Measurements from ENCODE around the gene USP32. TPM values are rescaled to one million over a fixed set of nuclear protein-coding genes. Genes with fewer than 3 reads are reported as not detected.

USP32 gene
- total RNA-seq, 1 experiment from 2014 or later: 103 TPM

- TF ChIP-seq ZNF281 (CRISPR knock-in tag; IDR thresholded peaks at IDR 0.05) (0 out of 2 replicates have a peak, but pooled peaks have one; percentile 53), FOXP4 (CRISPR knock-in tag; IDR thresholded peaks at IDR 0.05) (peak; percentile 94), FOXP1 (CRISPR knock-in tag; IDR thresholded peaks at IDR 0.05; ENCODE audit: borderline replicate concordance) (peak; percentile 86; the same call in 1 of the 2 replicates), PRDM15 (CRISPR knock-in tag; IDR thresholded peaks at IDR 0.05) (peak; percentile 81), AFF4 (CRISPR knock-in tag; IDR thresholded peaks at IDR 0.05; ENCODE audit: borderline replicate concordance) (no peak), TEAD1 (CRISPR knock-in tag; IDR thresholded peaks at IDR 0.05) (peak; percentile 66; the same call in 1 of the 2 replicates), ELF4 (CRISPR knock-in tag; IDR thresholded peaks at IDR 0.05; ENCODE audit: low read depth) (no peak), SP1 (CRISPR knock-in tag; conservative IDR thresholded peaks at IDR 0.05) (peak; percentile 90), FOXK1 (CRISPR knock-in tag; IDR thresholded peaks at IDR 0.05) (peak; percentile 82; the same call in 1 of the 2 replicates), ESRRA (CRISPR knock-in tag; IDR thresholded peaks at IDR 0.05; ENCODE audit: borderline replicate concordance) (peak; percentile 82; the same call in 1 of the 2 replicates), CREM (CRISPR knock-in tag; IDR thresholded peaks at IDR 0.05) (peak; percentile 72), ZNF423 (CRISPR knock-in tag; IDR thresholded peaks at IDR 0.05) (no peak), IRF1 (CRISPR knock-in tag; IDR thresholded peaks at IDR 0.05) (0 out of 2 replicates have a peak, but pooled peaks have one; percentile 79), ETV6 (CRISPR knock-in tag; IDR thresholded peaks at IDR 0.05) (peak; percentile 84), NFYB (CRISPR knock-in tag; conservative IDR thresholded peaks at IDR 0.05; ENCODE audit: low read depth) (peak; percentile 79)
These were observed 256.6 kb downstream of the USP32 start (continued) for GRCh38 chr17:60135151-60135950.

All from WTC11 (cell line).